CD8-positive, alpha-beta memory T cell (primary cell): ENCODE results near the gene CSF1. TPM values are rescaled to one million over a fixed set of nuclear protein-coding genes. Genes with fewer than 3 reads are reported as not detected.
A peak's percentile ranks its signal among the peaks of the same experiment; 100 is the strongest.

ENCODE experiments used
- CTCF ChIA-PET: fragments of 350-600 bp; sonication (Branson Sonifier 250); formaldehyde crosslinking; loops from one replicate; lab custom pipeline; 2021; ENCODE audit warnings: antibody characterized with exemption; lab: Charles Lee
- POLR2A ChIA-PET: fragments of 350-600 bp; sonication (Branson Sonifier 250); formaldehyde crosslinking; loops from one replicate; lab custom pipeline; 2021; ENCODE audit warnings: antibody characterized with exemption; lab: Charles Lee
- DNase-seq, 5 donors: peaks; one replicate each; pipeline versions ENCODE4 v3.0.0 to v3.0.0-alpha.2; 2020 to 2022; ENCODE audit warnings: mixed read lengths in 1 of 5
- H3K27ac ChIP-seq: one replicate; pipeline ENCODE4 v1.7.0; 2013; ENCODE audit warnings: low read depth, mild to moderate bottlenecking, low read length, moderate library complexity
- H3K27me3 ChIP-seq: 2 replicates; pipeline ENCODE4 v1.7.0; 2013; ENCODE audit warnings: low read length, mild to moderate bottlenecking; ENCODE audit not compliant: insufficient read depth, poor library complexity, severe bottlenecking
- H3K36me3 ChIP-seq: 2 replicates; pipeline ENCODE4 v1.7.0; 2013; ENCODE audit warnings: mild to moderate bottlenecking, low read length, moderate library complexity; ENCODE audit not compliant: insufficient read depth
- H3K4me1 ChIP-seq: 2 replicates; pipeline ENCODE4 v1.7.0; 2013; ENCODE audit warnings: mild to moderate bottlenecking, low read length, moderate library complexity; ENCODE audit not compliant: insufficient read depth
- H3K4me3 ChIP-seq: 2 replicates; pipeline ENCODE4 v1.7.0; 2013; ENCODE audit warnings: mild to moderate bottlenecking, low read length
- H3K9me3 ChIP-seq: 2 replicates; pipeline ENCODE4 v1.7.0; 2013; ENCODE audit warnings: mild to moderate bottlenecking, low read length
- H3K27ac Mint-ChIP-seq, 8 donors: one replicate each; pipeline ENCODE4 v1.8.0; 2020 to 2021; ENCODE audit warnings: mixed read lengths in 8 of 8, mild to moderate bottlenecking in 6 of 8, inconsistent platforms in 3 of 8, moderate library complexity in 3 of 8
- H3K27me3 Mint-ChIP-seq, 2 donors: one replicate each; pipeline ENCODE4 v1.8.0; 2020 to 2021; ENCODE audit warnings: mixed read lengths in 2 of 2, mild to moderate bottlenecking in 1 of 2, moderate library complexity in 1 of 2
- H3K36me3 Mint-ChIP-seq, 3 donors: one replicate each; pipeline ENCODE4 v1.8.0; 2020 to 2021; ENCODE audit warnings: mixed read lengths in 3 of 3, inconsistent platforms in 1 of 3, mild to moderate bottlenecking in 1 of 3
- H3K4me1 Mint-ChIP-seq, 3 donors: one replicate each; pipeline ENCODE4 v1.8.0; 2020 to 2021; ENCODE audit warnings: mixed read lengths in 3 of 3, inconsistent platforms in 1 of 3, mild to moderate bottlenecking in 1 of 3
- H3K4me3 Mint-ChIP-seq, 7 donors: one replicate each; pipeline ENCODE4 v1.8.0; 2020 to 2021; ENCODE audit warnings: mixed read lengths in 7 of 7, mild to moderate bottlenecking in 6 of 7, moderate library complexity in 4 of 7, inconsistent platforms in 2 of 7
- H3K9me3 Mint-ChIP-seq, 5 donors: one replicate each; pipeline ENCODE4 v1.8.0; 2020 to 2022; ENCODE audit warnings: mixed read lengths in 5 of 5, mild to moderate bottlenecking in 3 of 5, moderate library complexity in 2 of 5, inconsistent platforms in 1 of 5
- polyA plus RNA-seq: library from polyadenylated mRNA; unstranded; fragments of 300-500 nt; fragmentation: Illumina TruSeq; gene quantifications from one replicate; pipeline ENCODE4 v1.2.3, GENCODE V29; 2021
- total RNA-seq, 2 experiments: library from RNA; stranded (reverse); gene quantifications; one replicate each; pipeline ENCODE4 v1.2.3, GENCODE V29; 2021

Gene CSF1
- total and polyA plus RNA-seq, 3 experiments from 2014 or later = 5.6 to 87.8 (median 82.8) TPM

GRCh38 chr1:109977225-109977624, 66.6 kb downstream of the CSF1 start:
- CTCF ChIA-PET = interaction anchor here (1.4 to 13.3 kb wide), 2 partner anchors 195 to 444 kb away, joined by 3 to 520 read pairs; no protein-coding TSS in a partner anchor

GRCh38 chr1:109977657-109978378, 67.2 kb downstream of the CSF1 start:
- ChIA-PET CTCF (interaction anchor here (1.4 to 13.3 kb wide), 2 partner anchors 196 to 445 kb away, joined by 3 to 520 read pairs; no protein-coding TSS in a partner anchor), POLR2A (no interaction called here)

More at GRCh38 chr1:109977225-109977624, 66.6 kb downstream of the CSF1 start:
- Histone ChIP-seq H3K36me3 (no peaks in the 10 kb centered on the region), H3K4me3 (no peak overlapping the region), H3K27me3 (peaks cover 4% of the 10 kb centered on the region), H3K27ac (no peak overlapping the region), H3K9me3 (no peaks in the 10 kb centered on the region), H3K4me1 (no peaks in the 10 kb centered on the region)
- DNase-seq = no peak
- Mint-ChIP-seq H3K4me3 (no peak overlapping the region), H3K27ac (peak overlapping the region in 2 of 8 donors; percentile 58 to 81), H3K9me3 (no peaks in the 10 kb centered on the region), H3K27me3 (peaks cover 11 to 13% of the 10 kb centered on the region in 2 donors), H3K4me1 (no peaks in the 10 kb centered on the region), H3K36me3 (peaks cover 0 to 3% (median 1%) of the 10 kb centered on the region in 3 donors)
- POLR2A ChIA-PET = no interaction called here

GRCh38 chr1:109978761-109979488, 68.3 kb downstream of the CSF1 start:
- H3K36me3 Mint-ChIP-seq = peaks cover 0 to 3% (median 1%) of the 10 kb centered on the region in 3 donors
- peaks cover under 1% of the 10 kb centered on the region for H3K4me1 ChIP-seq
- H3K4me1 Mint-ChIP-seq = no peaks in the 10 kb centered on the region
- peaks cover 11 to 13% of the 10 kb centered on the region in 2 donors for H3K27me3 Mint-ChIP-seq
- ChIA-PET CTCF (interaction anchor here (0.7 to 13.3 kb wide), 3 partner anchors 197 to 433 kb away, joined by 3 to 520 read pairs (median 8); no protein-coding TSS in a partner anchor), POLR2A (no interaction called here)
- H3K4me3 ChIP-seq = no peak overlapping the region
- H3K27me3 ChIP-seq = peaks cover 4% of the 10 kb centered on the region
- DNase-seq = no peak
- peak overlapping the region in 1 of 8 donors; percentile 56 for H3K27ac Mint-ChIP-seq
- H3K36me3 ChIP-seq = no peaks in the 10 kb centered on the region
- no peaks in the 10 kb centered on the region for H3K9me3 ChIP-seq
- no peak overlapping the region for H3K4me3 Mint-ChIP-seq
- no peaks in the 10 kb centered on the region for H3K9me3 Mint-ChIP-seq
- H3K27ac ChIP-seq = peak overlapping the region; percentile 2

More at GRCh38 chr1:109977657-109978378, 67.2 kb downstream of the CSF1 start:
- no peaks in the 10 kb centered on the region for H3K4me1 Mint-ChIP-seq
- DNase-seq = no peak
- no peaks in the 10 kb centered on the region for H3K9me3 Mint-ChIP-seq
- Histone ChIP-seq H3K4me3 (no peak overlapping the region), H3K36me3 (no peaks in the 10 kb centered on the region), H3K4me1 (no peaks in the 10 kb centered on the region), H3K27ac (no peak overlapping the region), H3K27me3 (peaks cover 4% of the 10 kb centered on the region), H3K9me3 (no peaks in the 10 kb centered on the region)
- H3K27ac Mint-ChIP-seq = no peak overlapping the region
- H3K4me3 Mint-ChIP-seq = peak overlapping the region in 1 of 7 donors; percentile 63
- H3K27me3 Mint-ChIP-seq = peaks cover 11 to 13% of the 10 kb centered on the region in 2 donors
- peaks cover 0 to 3% (median 1%) of the 10 kb centered on the region in 3 donors for H3K36me3 Mint-ChIP-seq

GRCh38 chr1:109979489-109980091, 68.9 kb downstream of the CSF1 start:
- DNase-seq = no peak
- POLR2A ChIA-PET = no interaction called here
- peak overlapping the region in 2 of 8 donors; percentile 23 to 47 for H3K27ac Mint-ChIP-seq
- H3K27me3 Mint-ChIP-seq = peaks cover 6 to 13% of the 10 kb centered on the region in 2 donors
- H3K9me3 Mint-ChIP-seq = no peaks in the 10 kb centered on the region
- Histone ChIP-seq H3K9me3 (no peaks in the 10 kb centered on the region), H3K27me3 (peaks cover 4% of the 10 kb centered on the region), H3K27ac (peak overlapping the region; percentile 2), H3K4me1 (peaks cover 5% of the 10 kb centered on the region), H3K4me3 (no peak overlapping the region), H3K36me3 (no peaks in the 10 kb centered on the region)
- H3K36me3 Mint-ChIP-seq = peaks cover under 1 to 3% (median 1%) of the 10 kb centered on the region in 3 donors
- no peak overlapping the region for H3K4me3 Mint-ChIP-seq
- CTCF ChIA-PET = interaction anchor here (0.7 to 13.3 kb wide), 3 partner anchors 198 to 434 kb away, joined by 3 to 520 read pairs (median 8); no protein-coding TSS in a partner anchor
- H3K4me1 Mint-ChIP-seq = peaks cover 0 to 4% (median 4%) of the 10 kb centered on the region in 3 donors

Other genes starting within 250 kb of the CSF1 start
- gene GSTM2, start 242.8 kb upstream of the CSF1 start, total RNA-seq = 1 to 10 TPM; 2.7 to 3.1 TPM
- gene GSTM2, start 242.8 kb upstream of the CSF1 start, polyA plus RNA-seq = 2.6 TPM
- not detected for gene GSTM1, start 223.0 kb upstream of the CSF1 start, total RNA-seq
- not detected for gene GSTM1, start 223.0 kb upstream of the CSF1 start, polyA plus RNA-seq
- gene GSTM5, start 198.6 kb upstream of the CSF1 start, total RNA-seq = not detected
- gene GSTM5, start 198.6 kb upstream of the CSF1 start, polyA plus RNA-seq = not detected
- gene GSTM3, start 169.8 kb upstream of the CSF1 start, total RNA-seq = 1 to 10 TPM; 7.2 to 7.5 TPM
- gene GSTM3, start 169.8 kb upstream of the CSF1 start, polyA plus RNA-seq = 23.1 TPM
- not detected for gene EPS8L3, start 146.9 kb upstream of the CSF1 start, total RNA-seq
- not detected for gene EPS8L3, start 146.9 kb upstream of the CSF1 start, polyA plus RNA-seq
- 10 to 100 TPM; 56.9 to 59.9 TPM for gene AHCYL1, start 73.9 kb downstream of the CSF1 start, total RNA-seq
- gene AHCYL1, start 73.9 kb downstream of the CSF1 start, polyA plus RNA-seq = 46.6 TPM
- gene STRIP1, start 123.8 kb downstream of the CSF1 start, total RNA-seq = 10 to 100 TPM; 35.1 to 37.3 TPM
- 27.7 TPM for gene STRIP1, start 123.8 kb downstream of the CSF1 start, polyA plus RNA-seq
- gene ALX3, start 159.8 kb downstream of the CSF1 start, total RNA-seq = not detected
- gene ALX3, start 159.8 kb downstream of the CSF1 start, polyA plus RNA-seq = not detected
- gene UBL4B, start 201.6 kb downstream of the CSF1 start, total RNA-seq = not detected
- gene UBL4B, start 201.6 kb downstream of the CSF1 start, polyA plus RNA-seq = not detected
- gene SLC6A17, start 239.6 kb downstream of the CSF1 start, total RNA-seq = under 1 TPM; 0.07 TPM
- gene SLC6A17, start 239.6 kb downstream of the CSF1 start, polyA plus RNA-seq = not detected